ENCODE results near the gene PI16. TPM values are rescaled to one million over a fixed set of nuclear protein-coding genes. Genes with fewer than 3 reads are reported as not detected.

Gene PI16
- total RNA-seq, 1 donor from 2014 or later: 27.8 TPM

DNA sequence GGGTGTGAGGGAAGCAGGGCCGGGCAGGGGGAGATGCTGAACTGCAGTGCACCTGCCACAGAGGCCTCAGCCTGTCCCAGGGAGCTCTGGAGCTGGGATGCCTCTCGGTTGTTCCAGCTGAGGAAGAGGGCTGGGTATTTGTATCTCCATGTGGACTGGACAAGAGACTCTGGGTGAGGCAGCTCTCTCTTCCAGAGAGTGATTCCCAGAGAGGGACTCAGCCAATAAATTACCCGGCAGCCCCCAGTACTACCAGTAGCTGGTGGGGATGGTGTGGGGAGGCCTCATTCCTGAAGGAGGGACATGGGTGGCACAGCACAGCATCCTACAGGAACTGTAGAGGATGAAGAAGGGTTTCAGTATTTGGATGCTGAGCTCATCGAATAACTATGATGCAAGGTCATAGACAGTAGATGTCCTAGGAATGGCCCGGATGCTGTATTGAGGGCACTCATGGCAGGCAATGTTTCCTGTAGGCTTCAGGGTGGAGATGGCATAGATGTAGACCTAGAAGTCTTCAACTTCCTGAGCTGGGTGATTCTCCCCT is 52.3 kb downstream of the PI16 start:
- intact Hi-C loops (cut with DNase I): no loop called here
- peak; percentile 25 for ATAC-seq (ENCODE audit: poor library complexity)
- DNase-seq: no peak

GRCh38 chr6:37007340-37008043 is 53.0 kb downstream of the PI16 start:
- DNase-seq: peak; percentile 58
- intact Hi-C loops (cut with DNase I): no loop called here
- peak; percentile 64 for ATAC-seq (ENCODE audit: poor library complexity)

GRCh38 chr6:37008484-37009465 is 54.2 kb downstream of the PI16 start:
- peak; percentile 61 for DNase-seq
- intact Hi-C loops (cut with DNase I): no loop called here
- ATAC-seq (ENCODE audit: poor library complexity): peak; percentile 44

GRCh38 chr6:37010402-37010892 is 55.9 kb downstream of the PI16 start:
- no peak for DNase-seq
- intact Hi-C loops (cut with DNase I): no loop called here
- ATAC-seq (ENCODE audit: poor library complexity): no peak

DNA sequence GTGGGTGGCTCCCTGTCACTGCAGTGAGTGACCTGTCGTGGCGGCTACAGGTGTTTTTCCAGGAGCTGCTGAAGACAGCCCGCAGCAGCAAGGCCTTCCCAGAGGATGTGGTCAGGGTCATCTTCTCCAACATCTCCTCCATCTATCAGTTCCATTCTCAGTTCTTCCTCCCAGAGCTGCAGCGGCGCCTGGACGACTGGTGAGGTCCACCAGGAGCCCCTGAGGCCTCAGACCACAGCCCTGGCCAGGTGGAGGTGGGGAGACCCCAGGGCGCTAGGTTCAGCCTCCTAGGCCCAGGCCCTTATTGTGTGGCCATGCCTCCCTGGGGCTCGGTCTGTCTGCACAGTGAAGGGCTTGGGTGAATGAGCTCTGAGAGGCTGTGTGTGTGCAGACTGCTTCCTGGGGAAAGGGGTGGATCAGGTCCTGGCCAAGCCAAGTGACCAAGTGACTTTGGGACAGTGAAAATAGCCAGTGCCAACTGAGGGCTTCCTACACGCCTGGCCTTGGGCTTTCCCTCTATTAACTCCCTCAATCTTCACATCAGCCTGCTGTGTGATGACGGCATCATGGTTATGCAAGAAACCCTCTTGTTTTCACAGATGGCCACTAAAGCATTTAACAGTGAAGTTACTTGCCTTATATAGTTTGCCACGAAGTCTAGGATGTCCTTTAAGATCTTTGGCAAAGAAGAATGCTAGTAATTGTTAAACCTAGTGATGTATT is 57.3 kb downstream of the PI16 start:
- DNase-seq (no peak), ATAC-seq (ENCODE audit: poor library complexity) (no peak)
- intact Hi-C loops (cut with DNase I): no loop called here

DNA sequence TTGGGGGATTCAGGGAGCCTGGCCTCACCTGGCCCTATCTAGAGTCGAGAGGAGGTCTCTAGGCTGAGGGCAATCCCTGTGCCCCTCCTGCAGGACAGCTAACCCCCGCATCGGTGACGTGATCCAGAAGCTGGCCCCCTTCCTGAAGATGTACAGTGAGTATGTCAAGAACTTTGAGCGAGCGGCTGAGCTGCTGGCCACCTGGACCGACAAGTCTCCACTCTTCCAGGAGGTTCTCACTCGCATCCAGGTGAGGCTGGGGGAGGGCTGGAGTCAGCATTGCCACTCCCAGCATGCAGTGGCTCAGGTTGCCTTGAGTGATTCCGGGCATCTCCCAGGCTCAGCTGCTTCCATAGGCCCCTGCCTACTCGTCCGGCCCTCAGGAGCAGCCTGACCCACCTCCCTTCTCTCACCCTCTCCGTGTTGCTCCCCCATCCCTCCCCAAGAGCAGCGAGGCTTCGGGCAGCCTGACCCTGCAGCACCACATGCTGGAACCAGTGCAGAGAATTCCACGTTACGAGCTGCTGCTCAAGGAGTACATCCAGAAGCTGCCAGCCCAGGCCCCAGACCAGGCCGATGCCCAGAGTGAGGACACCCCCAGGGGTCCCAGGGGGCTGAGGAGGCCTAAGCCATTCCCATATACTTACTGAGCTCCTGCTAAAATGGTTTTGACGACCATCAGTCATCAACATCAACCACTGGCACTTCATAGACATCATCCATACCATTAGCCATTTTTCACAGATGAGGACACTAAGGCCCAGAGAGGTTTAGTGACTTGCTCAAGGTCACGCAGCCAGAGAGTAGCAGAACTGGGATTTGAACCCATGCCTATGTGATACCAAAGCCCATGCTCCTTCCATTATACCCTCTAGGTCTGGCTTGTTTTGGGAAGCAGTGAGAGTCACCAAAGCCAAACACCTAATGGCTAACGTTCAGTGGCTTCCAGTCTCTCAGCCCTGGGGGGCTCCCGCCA is 59.3 kb downstream of the PI16 start:
- intact Hi-C loops (cut with DNase I): no loop called here
- no peak for DNase-seq
- ATAC-seq (ENCODE audit: poor library complexity): no peak

Other genes with a start within 250 kb of the PI16 start
- 10.0 TPM for gene CPNE5, start 115.3 kb upstream of the PI16 start, total RNA-seq
- 65.2 TPM for gene PPIL1, start 79.9 kb upstream of the PI16 start, total RNA-seq
- gene C6orf89, start 68.8 kb upstream of the PI16 start, total RNA-seq: 73.2 TPM
- gene MTCH1, start 31.5 kb downstream of the PI16 start, total RNA-seq: 205 TPM
- 5.7 TPM for gene FGD2, start 50.9 kb downstream of the PI16 start, total RNA-seq
- 28.3 TPM for gene PIM1, start 215.4 kb downstream of the PI16 start, total RNA-seq